ENCODE measurements around the gene CRYGB. TPM values are rescaled to one million over a fixed set of nuclear protein-coding genes. Genes with fewer than 3 reads are reported as not detected.

CRYGB gene
- total and polyA plus RNA-seq, 10 of the 15 experiments (the other 5 are each of a cell fraction or from before 2014, with no cell fraction given) = not detected

- no peak overlapping the region for H3K9ac ChIP-seq (ENCODE audit: control insufficient read depth, insufficient read depth, low read length)
- SMC1A ChIA-PET (ENCODE audit: uncharacterized antibody, unreplicated experiment) = no interaction called here
- in situ Hi-C loops (cut with MboI) = no loop called here
- DNase-seq (ENCODE audit: low read depth, low spot score) = no peak
- H3K9me3 ChIP-seq (replicated peaks; ENCODE audit: control insufficient read depth, insufficient read depth, low read length) = no peaks in the 10 kb centered on the region
- POLR2A ChIA-PET = no interaction called here
- no peak overlapping the region for H2AFZ ChIP-seq (ENCODE audit: control insufficient read depth, low read depth, low read length)
- FAIRE-seq = no peak
- RAD21 ChIA-PET (ENCODE audit: unreplicated experiment) = no interaction called here
- no peak for ATAC-seq
- H3K27ac ChIP-seq (ENCODE audit: control insufficient read depth, insufficient read depth) = no peak overlapping the region
- CTCF ChIA-PET = no interaction called here
- no peak overlapping the region for H3K4me2 ChIP-seq (ENCODE audit: control insufficient read depth, insufficient read depth)
- no peaks in the 10 kb centered on the region; a peak in 2 of 4 replicates for H3K27me3 ChIP-seq (replicated peaks in 1 of 2; ENCODE audit: control insufficient read depth in 2 of 2, insufficient read depth in 2 of 2, low read length in 1 of 2)
- no TSS peak for BruUV-seq (replicated peaks)
- WGBS (ENCODE audit: insufficient coverage, insufficient replicate concordance, low lambda C conversion rate, missing lambda C conversion rate) = 50% methylated on average over 1 of the region's 1 CpG
- no peaks in the 10 kb centered on the region for H3K36me3 ChIP-seq (ENCODE audit: control insufficient read depth in 2 of 2, insufficient read depth in 2 of 2, low read length in 1 of 2)
- no peak overlapping the region for H3K4me3 ChIP-seq
- no peaks in the 10 kb centered on the region for H3K79me2 ChIP-seq (ENCODE audit: control insufficient read depth, insufficient read depth, low read length)
- TF ChIP-seq USF1 (IDR thresholded peaks at IDR 0.05; ENCODE audit: borderline replicate concordance, extremely low read length, insufficient read depth, low read depth, low read length) (no peak), MYB (IDR thresholded peaks at IDR 0.05; ENCODE audit: borderline replicate concordance, low read depth, low read length) (no peak)
- H3K4me1 ChIP-seq (ENCODE audit: control insufficient read depth, insufficient read depth, low read length) = no peaks in the 10 kb centered on the region
- intact Hi-C loops (cut with micrococcal nuclease; ENCODE audit: unreplicated experiment) = no loop called here
- no peaks in the 10 kb centered on the region for H4K20me1 ChIP-seq (ENCODE audit: control insufficient read depth, insufficient read depth)
Observed at GRCh38 chr2:208150956-208151355, 5.0 kb upstream of the CRYGB start.

- H4K20me1 ChIP-seq (ENCODE audit: control insufficient read depth, insufficient read depth) = no peaks in the 10 kb centered on the region
- SMC1A ChIA-PET (ENCODE audit: uncharacterized antibody, unreplicated experiment) = no interaction called here
- no peak overlapping the region for H3K4me2 ChIP-seq (ENCODE audit: control insufficient read depth, insufficient read depth)
- no peak for DNase-seq (ENCODE audit: low read depth, low spot score)
- intact Hi-C loops (cut with micrococcal nuclease; ENCODE audit: unreplicated experiment) (no loop called here), in situ Hi-C loops (cut with MboI) (no loop called here)
- no peaks in the 10 kb centered on the region for H3K9me3 ChIP-seq (replicated peaks; ENCODE audit: control insufficient read depth, insufficient read depth, low read length)
- no peak for ATAC-seq
- POLR2A ChIA-PET = no interaction called here
- no peaks in the 10 kb centered on the region; a peak in 2 of 4 replicates for H3K27me3 ChIP-seq (replicated peaks in 1 of 2; ENCODE audit: control insufficient read depth in 2 of 2, insufficient read depth in 2 of 2, low read length in 1 of 2)
- no peak overlapping the region for H3K9ac ChIP-seq (ENCODE audit: control insufficient read depth, insufficient read depth, low read length)
- no peak overlapping the region for H2AFZ ChIP-seq (ENCODE audit: control insufficient read depth, low read depth, low read length)
- CTCF ChIA-PET = no interaction called here
- no peak overlapping the region for H3K27ac ChIP-seq (ENCODE audit: control insufficient read depth, insufficient read depth)
- RAD21 ChIA-PET (ENCODE audit: unreplicated experiment) = no interaction called here
- TF ChIP-seq MYC (IDR thresholded peaks at IDR 0.05; ENCODE audit: insufficient read depth, insufficient read length, insufficient replicate concordance, low read length, severe bottlenecking) (no peak), HDGF (IDR thresholded peaks at IDR 0.05) (no peak), RAD21 (IDR thresholded peaks at IDR 0.05; ENCODE audit: insufficient read depth, low read depth, low read length) (no peak), CBX3 (IDR thresholded peaks at IDR 0.05; ENCODE audit: borderline replicate concordance, low read depth) (no peak), SKIL (IDR thresholded peaks at IDR 0.05; ENCODE audit: low read depth, poor library complexity, severe bottlenecking) (no peak)
- no peak overlapping the region for H3K4me3 ChIP-seq
- FAIRE-seq = no peak
- no peaks in the 10 kb centered on the region for H3K79me2 ChIP-seq (ENCODE audit: control insufficient read depth, insufficient read depth, low read length)
- no peaks in the 10 kb centered on the region for H3K36me3 ChIP-seq (ENCODE audit: control insufficient read depth in 2 of 2, insufficient read depth in 2 of 2, low read length in 1 of 2)
- BruUV-seq (replicated peaks) = no TSS peak
- H3K4me1 ChIP-seq (ENCODE audit: control insufficient read depth, insufficient read depth, low read length) = no peaks in the 10 kb centered on the region
Observed at GRCh38 chr2:208150094-208150493, 4.1 kb upstream of the CRYGB start.
